Measurements from ENCODE around the gene LDLRAD3.

LDLRAD3 gene

GRCh38 chr11:36218283-36218921 is 274.5 kb downstream of the LDLRAD3 start:
- DNase-seq (no peak), ATAC-seq (ENCODE audit: insufficient read depth, low read depth) (no peak)
- Histone ChIP-seq H2AFZ (ENCODE audit: low read depth, low read length) (no peak overlapping the region), H3K36me3 (ENCODE audit: insufficient read depth, low read length) (no peaks in the 10 kb centered on the region), H3K27me3 (ENCODE audit: insufficient read depth, low read length, poor library complexity) (peaks cover 12% of the 10 kb centered on the region), H4K20me1 (ENCODE audit: insufficient read depth, low read length) (no peaks in the 10 kb centered on the region), H3K9ac (ENCODE audit: low read depth, low read length) (no peak overlapping the region), H3K9me3 (ENCODE audit: insufficient read depth, low read length, severe bottlenecking) (peaks cover 4% of the 10 kb centered on the region), H3K4me2 (ENCODE audit: insufficient read depth, low read length) (no peak overlapping the region), H3K27ac (ENCODE audit: low read length) (no peak overlapping the region), H3K79me2 (ENCODE audit: insufficient read depth, low read length) (no peaks in the 10 kb centered on the region), H3K4me3 (ENCODE audit: low read depth in 1 of 2, low read length in 2 of 2) (no peak overlapping the region), H3K4me1 (ENCODE audit: insufficient read depth, low read length) (no peaks in the 10 kb centered on the region)
- TF ChIP-seq EZH2 (IDR thresholded peaks at IDR 0.05; ENCODE audit: borderline replicate concordance, low read depth, low read length, severe bottlenecking), result no peak
- TF ChIP-seq CTCF (IDR thresholded peaks at IDR 0.05; ENCODE audit: borderline replicate concordance, extremely low read depth, low read length, poor library complexity, severe bottlenecking), result no peak

- ATAC-seq (ENCODE audit: insufficient read depth, low read depth) (no peak), DNase-seq (no peak)
- H3K9ac ChIP-seq (ENCODE audit: low read depth, low read length), result no peak overlapping the region
- H3K27ac ChIP-seq (ENCODE audit: low read length), result no peak overlapping the region
- no peak overlapping the region for H3K4me2 ChIP-seq (ENCODE audit: insufficient read depth, low read length)
- H3K27me3 ChIP-seq (ENCODE audit: insufficient read depth, low read length, poor library complexity), result peaks cover 6% of the 10 kb centered on the region
- H3K9me3 ChIP-seq (ENCODE audit: insufficient read depth, low read length, severe bottlenecking), result peaks cover 4% of the 10 kb centered on the region
- no peaks in the 10 kb centered on the region for H3K79me2 ChIP-seq (ENCODE audit: insufficient read depth, low read length)
- no peak overlapping the region for H2AFZ ChIP-seq (ENCODE audit: low read depth, low read length)
- H4K20me1 ChIP-seq (ENCODE audit: insufficient read depth, low read length), result no peaks in the 10 kb centered on the region
- no peak overlapping the region for H3K4me3 ChIP-seq (ENCODE audit: low read depth in 1 of 2, low read length in 2 of 2)
- no peaks in the 10 kb centered on the region for H3K4me1 ChIP-seq (ENCODE audit: insufficient read depth, low read length)
- no peaks in the 10 kb centered on the region for H3K36me3 ChIP-seq (ENCODE audit: insufficient read depth, low read length)
- no peak for TF ChIP-seq EZH2 (IDR thresholded peaks at IDR 0.05; ENCODE audit: borderline replicate concordance, low read depth, low read length, severe bottlenecking)
- no peak for TF ChIP-seq CTCF (IDR thresholded peaks at IDR 0.05; ENCODE audit: borderline replicate concordance, extremely low read depth, low read length, poor library complexity, severe bottlenecking)
These were observed 276.1 kb downstream of the LDLRAD3 start for GRCh38 chr11:36219996-36220395.

DNA sequence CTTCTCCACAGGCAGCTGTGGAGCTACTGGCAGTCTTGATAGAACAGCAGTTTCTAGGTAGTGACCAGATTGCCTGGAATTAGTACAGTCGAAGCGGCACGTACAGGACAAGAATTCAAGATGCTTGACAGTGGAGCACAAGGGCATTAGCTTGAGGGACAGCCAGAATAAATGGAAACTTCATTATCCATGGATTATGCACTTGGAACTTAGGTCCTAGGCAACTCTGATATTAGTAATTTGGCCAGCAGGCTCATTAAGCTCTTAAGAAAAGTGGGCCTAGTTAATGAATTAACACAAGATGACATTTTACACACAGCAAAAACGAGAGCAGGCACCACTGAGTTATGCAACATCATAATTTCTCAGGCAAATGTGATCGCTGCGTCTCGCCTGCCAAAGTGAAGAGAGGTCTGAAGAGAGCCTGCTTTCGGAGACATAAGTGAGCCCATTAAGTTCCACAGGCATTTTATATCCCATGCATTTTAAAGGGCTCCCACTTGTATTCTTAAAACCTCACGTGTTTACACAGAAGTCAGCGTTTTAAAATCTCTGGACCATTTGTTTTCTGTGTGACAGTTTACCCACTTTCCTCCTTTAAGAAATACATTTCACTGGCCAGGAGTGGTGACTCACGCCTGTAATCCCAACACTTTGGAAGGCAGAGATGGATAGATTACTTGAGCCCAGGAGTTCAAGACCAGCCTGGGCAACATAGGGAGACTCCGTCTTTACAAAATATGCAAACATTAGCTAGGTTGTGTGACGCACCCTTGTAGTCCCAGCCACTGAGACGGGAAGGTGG is 279.2 kb downstream of the LDLRAD3 start:
- H3K9me3 ChIP-seq (ENCODE audit: insufficient read depth, low read length, severe bottlenecking), result peaks cover 4% of the 10 kb centered on the region
- DNase-seq (no peak), ATAC-seq (ENCODE audit: insufficient read depth, low read depth) (no peak)
- H3K4me3 ChIP-seq (ENCODE audit: low read depth in 1 of 2, low read length in 2 of 2), result no peak overlapping the region
- no peaks in the 10 kb centered on the region for H3K4me1 ChIP-seq (ENCODE audit: insufficient read depth, low read length)
- H3K79me2 ChIP-seq (ENCODE audit: insufficient read depth, low read length), result no peaks in the 10 kb centered on the region
- no peak overlapping the region for H2AFZ ChIP-seq (ENCODE audit: low read depth, low read length)
- H3K27me3 ChIP-seq (ENCODE audit: insufficient read depth, low read length, poor library complexity), result no peaks in the 10 kb centered on the region
- H3K36me3 ChIP-seq (ENCODE audit: insufficient read depth, low read length), result no peaks in the 10 kb centered on the region
- H3K27ac ChIP-seq (ENCODE audit: low read length), result no peak overlapping the region
- H3K4me2 ChIP-seq (ENCODE audit: insufficient read depth, low read length), result no peak overlapping the region
- peaks cover 2% of the 10 kb centered on the region; the same call in 1 of the 2 replicates for H4K20me1 ChIP-seq (ENCODE audit: insufficient read depth, low read length)
- TF ChIP-seq EZH2 (IDR thresholded peaks at IDR 0.05; ENCODE audit: borderline replicate concordance, low read depth, low read length, severe bottlenecking) (no peak), CTCF (IDR thresholded peaks at IDR 0.05; ENCODE audit: borderline replicate concordance, extremely low read depth, low read length, poor library complexity, severe bottlenecking) (no peak)
- no peak overlapping the region for H3K9ac ChIP-seq (ENCODE audit: low read depth, low read length)

Measured in DND-41 (cell line).